ENCODE results near the gene TMEM17. TPM values are rescaled to one million over a fixed set of nuclear protein-coding genes. Genes with fewer than 3 reads are reported as not detected.
"Not testable (repeated sequence)": the region's sequence is repeated elsewhere in the genome, so short reads cannot be mapped to it uniquely, and the experiment has no call there.

TMEM17 gene
- total RNA-seq, 2 donors from 2014 or later, result 0.42 to 2.7 TPM

- no peaks in the 10 kb centered on the region for H3K9me3 ChIP-seq
- DNase-seq (ENCODE audit: low spot score), result no peak
- no peak for TF ChIP-seq CTCF (IDR thresholded peaks at IDR 0.05)
- H3K27me3 ChIP-seq (replicated peaks; ENCODE audit: insufficient read depth), result no peaks in the 10 kb centered on the region
- no peak overlapping the region for H3K27ac ChIP-seq
- no peak for ATAC-seq (ENCODE audit: insufficient number of reproducible peaks, low FRiP score, low read depth)
- H3K4me3 ChIP-seq, result no peak overlapping the region
- H3K36me3 ChIP-seq, result no peaks in the 10 kb centered on the region
- no peaks in the 10 kb centered on the region for H3K4me1 ChIP-seq (ENCODE audit: control insufficient read depth in 1 of 2, low read depth in 2 of 2)
These were observed 18.4 kb upstream of the TMEM17 start for GRCh38 chr2:62524293-62524941.

GRCh38 chr2:62521061-62521460 lies 15.1 kb upstream of the TMEM17 start:
- not testable (repeated sequence) for DNase-seq (ENCODE audit: low spot score); H3K27ac ChIP-seq; H3K27me3 ChIP-seq (replicated peaks; ENCODE audit: insufficient read depth); H3K4me1 ChIP-seq (ENCODE audit: control insufficient read depth in 1 of 2, low read depth in 2 of 2); H3K36me3 ChIP-seq; ATAC-seq (ENCODE audit: insufficient number of reproducible peaks, low FRiP score, low read depth); H3K9me3 ChIP-seq; H3K4me3 ChIP-seq

GRCh38 chr2:62512384-62512783 lies 6.4 kb upstream of the TMEM17 start:
- no peaks in the 10 kb centered on the region for H3K27me3 ChIP-seq (replicated peaks; ENCODE audit: insufficient read depth)
- TF ChIP-seq CTCF (IDR thresholded peaks at IDR 0.05), result no peak
- DNase-seq (ENCODE audit: low spot score) (no peak), ATAC-seq (ENCODE audit: insufficient number of reproducible peaks, low FRiP score, low read depth) (no peak)
- H3K4me3 ChIP-seq, result no peak overlapping the region
- no peak overlapping the region for H3K27ac ChIP-seq
- no peaks in the 10 kb centered on the region for H3K4me1 ChIP-seq (ENCODE audit: control insufficient read depth in 1 of 2, low read depth in 2 of 2)
- no peaks in the 10 kb centered on the region for H3K9me3 ChIP-seq
- no peaks in the 10 kb centered on the region for H3K36me3 ChIP-seq

GRCh38 chr2:62511636-62512035 lies 5.6 kb upstream of the TMEM17 start:
- DNase-seq (ENCODE audit: low spot score) (no peak), ATAC-seq (ENCODE audit: insufficient number of reproducible peaks, low FRiP score, low read depth) (no peak)
- TF ChIP-seq CTCF (IDR thresholded peaks at IDR 0.05), result no peak
- Histone ChIP-seq H3K9me3 (no peaks in the 10 kb centered on the region), H3K27ac (no peak overlapping the region), H3K36me3 (no peaks in the 10 kb centered on the region), H3K4me1 (ENCODE audit: control insufficient read depth in 1 of 2, low read depth in 2 of 2) (peaks cover 0 to under 1% of the 10 kb centered on the region in 2 donors), H3K4me3 (no peak overlapping the region), H3K27me3 (replicated peaks; ENCODE audit: insufficient read depth) (no peaks in the 10 kb centered on the region)

GRCh38 chr2:62506421-62506750 lies 391 bp upstream of the TMEM17 start:
- Histone ChIP-seq H3K4me3 (peak overlapping the region; percentile 73), H3K36me3 (no peaks in the 10 kb centered on the region), H3K27me3 (replicated peaks; ENCODE audit: insufficient read depth) (no peaks in the 10 kb centered on the region), H3K4me1 (ENCODE audit: control insufficient read depth in 1 of 2, low read depth in 2 of 2) (peaks cover 0 to 3% of the 10 kb centered on the region in 2 donors), H3K27ac (peak overlapping the region; percentile 78 to 80), H3K9me3 (no peaks in the 10 kb centered on the region)
- DNase-seq (ENCODE audit: low spot score), result no peak
- no peak for ATAC-seq (ENCODE audit: insufficient number of reproducible peaks, low FRiP score, low read depth)
- TF ChIP-seq CTCF (IDR thresholded peaks at IDR 0.05), result no peak
